Lung (tissue), 12 donors: ENCODE data around the gene NEU4. TPM values are rescaled to one million over a fixed set of nuclear protein-coding genes. Genes with fewer than 3 reads are reported as not detected.

Experiments used
- ATAC-seq: fragments of 200-7000 bp; cut with Tn5 transposase; one replicate; pipeline ENCODE4 v1.9.1; 2020; ENCODE audit warnings: moderate number of reproducible peaks; ENCODE audit not compliant: insufficient read depth, low FRiP score
- DNase-seq, 3 donors: peaks; one replicate each; pipeline ENCODE4 v3.0.0-alpha.2; 2013 to 2017
- H3K27ac ChIP-seq, 2 donors: one replicate each; pipeline ENCODE4 v1.5.1; 2013; ENCODE audit warnings: mild to moderate bottlenecking in 2 of 2, moderate library complexity in 2 of 2, control low read depth in 1 of 2, inconsistent platforms in 1 of 2, low read depth in 1 of 2, low read length in 1 of 2
- H3K27me3 ChIP-seq, 3 donors: one replicate each; pipeline ENCODE4 v1.5.1; 2013; ENCODE audit warnings: low read length in 2 of 3; ENCODE audit not compliant: control insufficient read depth in 3 of 3, insufficient read depth in 3 of 3
- H3K36me3 ChIP-seq, 4 donors: one replicate each; pipeline ENCODE4 v1.5.1; 2013; ENCODE audit warnings: low read length in 4 of 4, mild to moderate bottlenecking in 1 of 4, moderate library complexity in 1 of 4; ENCODE audit not compliant: control insufficient read depth in 4 of 4, insufficient read depth in 4 of 4
- H3K4me1 ChIP-seq, 5 donors: one replicate each; pipeline ENCODE4 v1.5.1; 2013; ENCODE audit warnings: low read length in 5 of 5, mild to moderate bottlenecking in 2 of 5, moderate library complexity in 1 of 5; ENCODE audit not compliant: control insufficient read depth in 5 of 5, insufficient read depth in 5 of 5
- H3K4me3 ChIP-seq: one replicate; pipeline ENCODE4 v1.5.1; 2013; ENCODE audit warnings: mild to moderate bottlenecking, control low read depth, moderate library complexity
- H3K9ac ChIP-seq, 2 donors: one replicate each; pipeline ENCODE4 v1.5.1; 2013; ENCODE audit warnings: low read length in 2 of 2, control low read depth in 1 of 2; ENCODE audit not compliant: insufficient read depth in 1 of 2
- H3K9me3 ChIP-seq, 4 donors: one replicate each; pipeline ENCODE4 v1.5.1; 2013; ENCODE audit warnings: low read length in 3 of 4, mild to moderate bottlenecking in 1 of 4, moderate library complexity in 1 of 4; ENCODE audit not compliant: control insufficient read depth in 4 of 4, insufficient read depth in 3 of 4
- WGBS, 2 donors: extraction: QIAGEN DNeasy Blood & Tissue Kit; methylation state at CpG; one replicate each; pipeline ENCODE4 v1.1.7; 2013; 5-methylcytosine and 5-hydroxymethylcytosine counted together
- polyA plus RNA-seq, 2 donors: library from polyadenylated mRNA; stranded (reverse); fragments of 200-250 nt; gene quantifications; one replicate each; pipeline ENCODE4 v1.2.1, GENCODE V29; 2013
- total RNA-seq, 2 donors: library from RNA; depleted of rRNA in 1 of 2; stranded (reverse); fragments of >200 nt in 1 of 2; gene quantifications; one replicate each; pipeline ENCODE4 v1.2.1, GENCODE V29; 2014 to 2021
- TF ChIP-seq, protein P1 (sequence below): IDR thresholded peaks from 2 replicates; pipeline ENCODE4 v1.5.1; 2012; ENCODE audit warnings: mild to moderate bottlenecking; ENCODE audit errors: control extremely low read depth, extremely low read depth
- donor health status: control.
- donor health status: control.
- donor health status: Bipolar disorder and iron deficiency.
- donor health status: healthy.
- donor health status: DM: yes; HTN: yes; CAD: no.

Gene NEU4
- total and polyA plus RNA-seq, 4 donors = 0.26 to 0.59 (median 0.35) TPM

DNA sequence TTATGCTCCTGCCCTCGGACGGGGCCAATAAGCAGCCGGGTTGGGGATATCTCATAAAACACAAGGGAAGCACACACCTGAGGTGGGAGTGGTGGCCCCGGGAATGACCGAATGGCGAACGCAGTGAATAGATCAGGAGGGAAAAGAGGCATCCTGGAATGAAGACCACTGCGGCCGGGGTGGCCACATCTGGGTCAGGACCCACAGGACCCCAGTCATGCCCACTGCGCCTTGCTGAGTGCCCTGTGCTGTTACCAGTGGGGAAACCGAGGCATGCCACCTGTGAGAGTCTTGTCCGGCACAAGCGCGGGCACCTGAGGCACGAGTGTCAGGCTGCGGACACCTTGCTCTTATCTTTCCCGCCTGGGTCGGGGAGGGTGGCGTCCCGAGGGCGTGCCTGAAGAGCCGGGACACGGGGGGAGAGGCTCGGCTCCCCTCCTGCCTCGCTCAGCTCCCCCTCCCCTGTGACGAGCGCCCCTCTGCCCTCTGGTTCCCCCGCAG is 48.1 kb downstream of the NEU4 start:
- WGBS, 2 donors = 86 to 92% methylated on average over 28 of the region's 28 CpGs

DNA sequence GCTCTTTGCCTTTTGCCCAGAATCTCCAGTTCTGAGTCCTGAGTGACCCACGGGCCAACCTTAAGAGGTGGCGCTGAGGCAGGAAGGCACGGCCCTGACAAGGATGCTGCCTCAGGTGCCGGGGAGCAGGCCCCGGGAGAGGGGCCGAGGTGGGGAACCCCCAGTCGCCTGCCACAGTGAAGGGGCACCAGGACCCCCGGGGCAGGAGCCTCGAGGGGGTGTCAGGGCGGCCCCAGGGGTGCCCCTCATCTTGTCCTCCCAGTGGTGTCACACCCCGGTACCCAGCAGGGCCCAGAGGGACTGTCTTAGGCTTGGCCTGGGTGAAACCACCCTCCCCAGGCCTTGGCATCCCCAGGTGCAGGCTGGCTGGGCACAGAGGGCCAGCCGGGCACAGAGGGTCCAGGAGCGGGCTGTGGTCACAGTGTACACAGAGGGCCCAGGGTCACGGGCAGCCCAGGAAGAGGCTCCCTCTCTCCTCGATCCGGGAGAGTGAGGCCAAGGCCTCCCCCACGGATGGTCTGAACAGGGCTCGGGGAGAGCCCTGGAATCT is 48.7 kb downstream of the NEU4 start:
- Histone ChIP-seq H3K9ac (no peak overlapping the region), H3K9me3 (no peaks in the 10 kb centered on the region), H3K4me1 (peaks cover 0 to 22% (median 3%) of the 10 kb centered on the region in 5 donors), H3K27me3 (peaks cover 0 to 3% (median 0%) of the 10 kb centered on the region in 3 donors), H3K27ac (no peak overlapping the region), H3K36me3 (no peaks in the 10 kb centered on the region), H3K4me3 (no peak overlapping the region)
- TF ChIP-seq, protein P1, sequence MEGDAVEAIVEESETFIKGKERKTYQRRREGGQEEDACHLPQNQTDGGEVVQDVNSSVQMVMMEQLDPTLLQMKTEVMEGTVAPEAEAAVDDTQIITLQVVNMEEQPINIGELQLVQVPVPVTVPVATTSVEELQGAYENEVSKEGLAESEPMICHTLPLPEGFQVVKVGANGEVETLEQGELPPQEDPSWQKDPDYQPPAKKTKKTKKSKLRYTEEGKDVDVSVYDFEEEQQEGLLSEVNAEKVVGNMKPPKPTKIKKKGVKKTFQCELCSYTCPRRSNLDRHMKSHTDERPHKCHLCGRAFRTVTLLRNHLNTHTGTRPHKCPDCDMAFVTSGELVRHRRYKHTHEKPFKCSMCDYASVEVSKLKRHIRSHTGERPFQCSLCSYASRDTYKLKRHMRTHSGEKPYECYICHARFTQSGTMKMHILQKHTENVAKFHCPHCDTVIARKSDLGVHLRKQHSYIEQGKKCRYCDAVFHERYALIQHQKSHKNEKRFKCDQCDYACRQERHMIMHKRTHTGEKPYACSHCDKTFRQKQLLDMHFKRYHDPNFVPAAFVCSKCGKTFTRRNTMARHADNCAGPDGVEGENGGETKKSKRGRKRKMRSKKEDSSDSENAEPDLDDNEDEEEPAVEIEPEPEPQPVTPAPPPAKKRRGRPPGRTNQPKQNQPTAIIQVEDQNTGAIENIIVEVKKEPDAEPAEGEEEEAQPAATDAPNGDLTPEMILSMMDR = no peak
- ATAC-seq (no peak), DNase-seq (no peak)
- WGBS, 2 donors = 84 to 92% methylated on average over 17 to 18 of the region's 18 CpGs

More for the DNA sequence above, 48.1 kb downstream of the NEU4 start:
- Histone ChIP-seq H3K4me1 (peaks cover 0 to 22% (median 3%) of the 10 kb centered on the region in 5 donors), H3K4me3 (no peak overlapping the region), H3K9ac (no peak overlapping the region), H3K36me3 (no peaks in the 10 kb centered on the region), H3K27ac (no peak overlapping the region), H3K27me3 (peaks cover 0 to 3% (median 0%) of the 10 kb centered on the region in 3 donors), H3K9me3 (no peaks in the 10 kb centered on the region)
- no peak for ATAC-seq
- TF ChIP-seq, protein P1 = no peak
- no peak for DNase-seq

DNA sequence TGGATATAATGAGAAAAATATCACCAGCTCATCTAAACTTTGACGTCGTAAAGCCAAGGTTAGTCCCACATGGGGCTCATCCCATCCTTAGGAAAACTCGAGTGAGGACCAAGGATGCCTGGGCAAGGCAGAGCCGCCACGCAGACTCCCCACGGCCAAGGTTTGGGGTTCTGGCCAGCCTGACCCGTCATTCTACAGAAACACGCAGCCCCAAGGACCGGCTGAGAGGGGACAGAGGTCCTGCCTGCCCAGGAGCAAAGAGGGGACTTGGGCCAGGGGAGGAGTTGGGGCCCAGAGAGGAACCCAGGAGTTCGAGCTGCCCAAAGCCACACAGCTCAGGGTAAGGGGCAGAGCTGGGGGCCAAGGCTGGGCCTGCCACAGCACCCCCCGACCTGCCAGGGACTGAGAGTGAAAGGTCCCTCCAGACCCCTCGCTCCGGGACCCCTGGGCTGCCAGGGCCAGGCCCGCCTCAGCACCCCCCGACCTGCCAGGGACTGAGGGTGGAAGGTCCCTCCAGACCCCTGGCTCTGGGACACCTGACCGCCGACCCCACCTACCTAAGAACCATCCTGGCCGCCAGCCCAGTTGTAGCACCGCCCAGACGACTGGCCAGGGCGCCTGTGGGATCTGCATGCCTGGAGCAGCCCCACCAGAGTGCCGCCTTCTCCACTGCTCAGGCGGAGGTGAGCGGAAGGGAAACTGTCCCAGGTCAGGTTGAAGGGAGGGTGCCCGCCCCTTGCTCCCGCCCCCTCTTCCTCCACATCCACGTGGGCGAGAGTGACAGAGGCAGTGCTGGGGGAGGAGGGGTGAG is 49.4 kb downstream of the NEU4 start, which contains the start of gene PDCD1:
PDCD1 (minus strand) TSS at position 689 of the 811 bp plus-strand sequence; CDS start at position 633, 56 bp downstream.
- Histone ChIP-seq H3K4me3 (no peak within 1 kb of the TSS), H3K36me3 (no peaks in the 10 kb centered on the region), H3K4me1 (peaks cover 0 to 24% (median 3%) of the 10 kb centered on the region in 5 donors), H3K27ac (peak within 1 kb of the TSS; percentile 32 to 76), H3K9me3 (no peaks in the 10 kb centered on the region), H3K27me3 (peaks cover 0 to 5% (median 3%) of the 10 kb centered on the region in 3 donors), H3K9ac (peak within 1 kb of the TSS in 1 of 2 donors; percentile 23)
- TF ChIP-seq, protein P1 = no peak
- 64 to 71% methylated on average over 26 to 28 of the region's 28 CpGs for WGBS, 2 donors
- ATAC-seq = no peak
- DNase-seq = peak in 2 of 3 donors; percentile 34 to 39
